ENCODE measurements around the gene STOML3.

Gene STOML3

DNA sequence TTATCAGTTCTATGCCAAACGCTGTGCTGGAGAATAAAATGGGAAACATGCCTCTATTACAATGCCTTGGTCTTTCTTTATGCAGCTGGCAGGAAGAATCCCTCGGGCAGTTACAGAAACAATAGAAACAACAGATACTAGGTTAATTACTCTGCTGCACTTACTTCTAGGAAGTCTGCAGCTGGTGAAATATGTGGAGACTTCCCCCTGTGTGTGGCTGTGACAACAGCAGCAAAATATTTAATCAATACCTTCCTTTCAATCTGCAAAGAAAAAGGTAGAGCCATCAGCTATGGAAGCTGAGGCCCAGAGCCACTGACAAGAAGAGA, 9.9 kb downstream of the STOML3 start:
- DNase-seq (ENCODE audit: low spot score) = peak; percentile 4

DNA sequence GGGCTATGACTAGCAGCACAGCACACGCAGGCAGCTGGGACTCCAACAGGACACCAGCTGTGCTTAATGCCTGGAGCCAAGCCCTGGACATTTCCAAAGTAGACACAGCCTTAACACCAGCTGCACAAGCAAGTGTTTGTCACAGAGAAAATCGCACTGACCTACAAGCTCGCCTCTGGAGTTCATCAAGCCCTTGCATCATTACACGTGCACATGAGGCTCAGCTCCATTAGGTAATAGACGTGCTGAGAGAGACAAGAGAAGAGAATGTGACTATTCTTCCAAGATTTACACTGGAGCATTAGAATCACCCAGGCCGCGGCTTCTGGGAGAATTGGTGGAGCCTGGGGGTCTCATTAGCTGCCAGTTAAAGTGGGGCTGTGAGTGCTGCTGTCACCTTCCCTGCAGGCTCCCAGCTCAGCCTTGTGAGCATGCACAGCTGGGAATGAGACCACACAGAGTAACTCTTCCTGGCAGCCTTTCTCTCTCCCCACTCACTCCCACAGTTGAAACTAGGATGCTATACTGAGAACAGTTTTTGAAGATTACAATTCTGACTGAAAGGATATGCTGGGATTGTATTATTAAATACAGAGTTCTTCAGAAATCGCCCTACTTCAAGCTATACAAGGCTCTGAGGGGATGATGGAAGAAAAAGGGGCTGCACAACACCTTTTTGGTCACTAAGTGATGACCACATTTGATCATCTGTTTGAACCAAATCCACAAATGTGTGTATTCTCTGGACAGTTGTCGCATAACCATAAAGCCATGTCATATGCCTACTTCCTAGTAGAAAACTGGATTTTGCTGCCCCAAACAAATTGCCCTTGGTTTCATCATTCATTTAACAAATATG, 10.5 kb downstream of the STOML3 start:
- DNase-seq (ENCODE audit: low spot score) = peak; percentile 38

DNA sequence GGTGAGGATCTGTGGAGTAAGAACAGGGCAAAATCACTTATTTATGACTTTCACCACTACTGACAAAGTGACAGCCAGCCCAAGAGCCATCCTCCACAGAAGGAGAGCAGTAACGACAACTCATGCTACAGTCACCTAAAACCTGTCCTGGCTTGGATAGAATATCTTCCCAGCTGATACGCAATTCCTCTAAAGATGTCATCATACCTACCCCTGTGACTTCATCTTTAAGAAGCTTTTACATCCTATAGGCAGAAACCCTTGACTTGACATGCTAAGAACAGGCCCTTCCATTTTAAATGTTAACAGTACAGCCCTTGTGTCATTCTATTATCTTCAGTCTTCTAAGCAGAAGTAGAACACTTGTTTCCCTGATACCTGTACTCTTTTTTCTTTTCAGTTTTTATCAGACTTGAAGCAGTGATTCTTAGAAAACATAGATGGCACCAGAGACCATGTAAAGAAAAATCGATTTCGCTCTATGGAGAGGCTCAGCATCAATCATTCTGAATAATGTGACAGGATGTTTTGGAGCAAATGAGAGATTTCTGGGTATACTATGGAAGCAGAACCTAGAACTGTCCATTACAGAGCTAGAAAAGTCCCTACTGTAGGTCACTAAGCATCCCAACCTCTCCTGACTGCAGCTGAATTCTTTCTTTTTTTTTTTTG, 20.1 kb downstream of the STOML3 start:
- DNase-seq (ENCODE audit: low spot score) = no peak

DNA sequence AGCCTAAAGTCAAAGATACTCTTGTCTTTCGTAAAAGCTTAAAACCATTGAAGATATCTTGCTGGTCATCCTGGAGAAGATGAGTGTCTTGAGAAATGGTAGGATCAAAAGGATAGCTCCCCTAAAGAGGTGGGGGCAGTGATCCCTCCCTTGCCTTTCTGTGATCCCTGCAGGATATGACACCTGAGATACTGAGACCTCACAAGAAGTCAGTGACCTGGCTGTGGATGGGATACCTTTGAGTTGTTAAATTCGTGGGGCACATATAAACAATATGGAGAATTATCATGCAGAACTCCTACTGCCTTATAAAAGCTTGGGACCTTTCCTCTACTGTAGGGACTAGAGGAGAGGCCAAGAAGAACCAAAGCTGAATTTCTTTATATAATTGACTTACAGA, 21.4 kb downstream of the STOML3 start:
- DNase-seq (ENCODE audit: low spot score) = no peak

DNA sequence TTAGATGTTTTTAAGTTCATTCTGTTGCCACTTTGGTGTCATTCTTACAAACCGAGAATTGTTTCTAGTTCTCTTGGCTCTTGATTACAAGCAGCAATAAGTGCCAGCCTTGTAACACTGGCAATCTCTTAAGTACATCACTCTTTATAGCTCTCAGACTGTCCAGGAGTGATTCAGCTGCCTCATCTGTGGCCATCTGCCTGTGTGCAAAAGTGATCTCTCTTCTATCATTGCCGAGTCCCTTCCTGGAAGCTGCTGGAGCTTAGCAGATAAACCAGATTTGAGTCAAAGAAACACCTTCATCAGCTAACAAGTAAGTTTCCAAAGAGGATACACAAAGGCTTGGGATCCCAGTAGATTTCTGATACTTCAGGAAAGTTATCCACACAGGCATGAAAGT, 23.2 kb downstream of the STOML3 start:
- no peak for DNase-seq (ENCODE audit: low spot score)

DNA sequence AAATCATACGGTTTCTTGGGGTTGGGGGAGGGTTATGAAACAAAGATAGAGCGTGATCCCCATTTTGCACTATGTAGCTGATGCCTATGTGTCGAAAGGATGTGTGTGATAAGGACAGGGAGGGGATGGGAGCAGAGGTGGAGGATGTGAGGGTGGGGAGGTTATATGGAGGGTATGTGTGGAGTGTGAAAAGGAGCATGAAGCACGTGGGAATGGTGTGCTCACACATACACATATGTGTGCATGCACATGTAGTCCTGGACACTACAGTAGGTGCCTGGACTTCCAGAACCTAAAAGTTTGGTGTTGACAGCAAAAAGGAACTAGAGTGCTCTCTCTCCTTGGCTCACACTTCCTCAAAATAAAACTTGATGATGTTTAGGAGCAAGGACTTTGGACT, 25.4 kb downstream of the STOML3 start:
- no peak for DNase-seq (ENCODE audit: low spot score)

DNA sequence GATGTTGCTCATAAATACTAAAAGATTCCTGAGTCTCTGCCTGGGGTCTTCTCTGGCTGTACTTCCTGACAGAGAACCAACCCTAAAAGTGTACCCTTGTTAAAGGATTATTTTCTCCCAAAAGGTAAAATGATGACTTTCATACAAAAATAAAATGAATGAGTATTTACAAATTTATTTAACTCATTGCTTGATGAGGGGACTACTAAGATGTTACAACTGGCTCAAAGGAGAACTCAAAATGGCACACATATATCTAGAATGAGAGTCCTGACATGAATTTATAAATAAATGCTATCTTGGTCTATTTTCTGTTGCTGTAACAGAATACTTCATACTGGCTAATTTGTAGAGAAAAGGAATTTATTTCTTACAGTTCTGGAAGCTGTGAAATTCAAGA, 30.5 kb downstream of the STOML3 start:
- no peak for DNase-seq (ENCODE audit: low spot score)

DNA sequence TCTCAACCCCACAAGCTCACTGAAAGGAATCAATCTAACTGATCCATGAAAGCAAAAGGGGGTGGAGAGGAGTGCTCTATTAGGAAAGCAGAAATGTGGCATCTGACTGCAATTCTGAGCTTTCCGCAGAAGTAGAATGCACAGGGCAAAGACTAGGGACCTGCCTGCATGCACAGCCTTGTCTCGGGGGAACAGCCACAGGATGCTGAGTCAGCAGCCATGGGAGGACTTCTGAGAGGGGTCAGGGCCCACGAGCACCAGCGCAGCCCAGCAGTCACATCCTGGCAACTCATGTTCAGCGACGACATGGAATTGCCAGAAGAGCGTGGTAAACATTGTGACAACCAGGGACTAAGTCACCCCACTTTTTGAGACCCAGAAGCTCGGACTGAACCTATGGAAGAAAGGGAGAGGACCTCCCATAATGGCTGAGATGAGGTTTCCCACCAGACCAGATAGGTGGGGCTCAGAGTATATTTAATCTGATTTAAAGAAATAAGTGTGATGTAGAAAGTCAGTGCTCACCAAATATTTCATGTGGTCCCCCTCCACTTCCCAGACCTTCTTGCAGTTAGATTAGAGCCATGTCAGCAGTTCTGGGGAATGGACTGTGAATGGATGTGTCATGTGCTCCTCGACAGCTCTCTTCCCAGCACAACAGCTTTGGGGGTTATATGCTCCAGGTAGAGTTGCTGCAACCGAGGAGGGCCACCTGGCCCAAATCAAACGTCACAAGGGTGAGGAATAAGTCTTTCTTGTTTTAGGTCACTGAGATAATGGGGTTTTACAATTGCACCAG, 32.6 kb downstream of the STOML3 start:
- DNase-seq (ENCODE audit: low spot score) = no peak

DNA sequence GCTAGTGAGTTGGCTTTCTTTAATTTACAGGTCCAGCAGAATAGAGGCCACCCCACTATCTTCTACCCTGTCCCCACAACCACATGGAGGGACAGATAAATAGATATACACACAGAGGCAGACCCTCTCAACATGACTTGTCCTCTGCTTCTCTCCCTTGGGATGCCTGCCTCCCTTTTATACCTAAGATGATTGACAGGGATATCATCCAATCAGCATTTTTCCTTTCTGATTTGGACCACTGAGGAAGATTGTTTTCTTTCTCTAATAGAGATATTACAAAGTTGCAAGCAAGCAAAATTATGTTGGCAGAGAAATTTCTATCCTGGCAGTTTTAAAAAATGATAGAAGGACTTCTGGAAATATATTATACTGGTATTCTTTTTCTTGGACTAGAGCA, 35.8 kb downstream of the STOML3 start:
- DNase-seq (ENCODE audit: low spot score) = no peak

DNA sequence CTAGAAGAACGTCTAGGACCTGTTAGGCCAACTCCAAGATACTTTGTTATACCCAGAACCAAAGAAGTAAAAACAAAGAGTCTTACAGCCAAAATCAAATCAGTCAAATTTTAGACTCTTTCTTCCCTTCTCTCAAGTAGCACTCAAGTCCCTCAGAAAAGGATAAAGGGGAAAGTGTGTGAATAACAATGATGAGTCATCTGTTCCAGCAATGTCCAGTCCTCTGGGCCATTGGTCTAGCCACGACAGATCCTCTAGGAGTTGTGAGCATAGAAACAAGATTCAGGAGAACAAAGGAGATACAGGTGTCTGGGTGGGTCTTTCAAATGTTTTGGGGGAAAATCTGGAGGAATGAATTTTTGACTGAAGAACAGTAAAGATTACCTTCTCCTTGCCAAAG, 36.3 kb downstream of the STOML3 start:
- DNase-seq (ENCODE audit: low spot score) = no peak

DNA sequence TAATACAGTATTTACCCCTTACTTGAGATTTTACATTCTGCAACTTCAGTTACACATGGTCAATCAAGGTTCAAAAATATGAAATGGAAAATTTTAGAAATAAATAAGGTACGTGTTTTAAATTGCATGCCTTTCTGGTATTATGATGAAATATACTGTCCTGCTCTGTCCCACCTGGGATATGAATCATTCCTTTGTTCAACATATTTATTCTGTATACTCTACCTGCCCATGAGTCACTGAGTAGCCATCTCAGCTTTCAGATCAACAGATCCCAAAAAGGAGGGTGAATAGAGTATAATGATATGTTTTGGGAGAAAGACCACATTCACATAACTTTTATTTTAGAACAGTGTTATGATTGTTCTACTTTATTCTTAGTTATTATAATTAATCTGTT, 37.8 kb downstream of the STOML3 start:
- no peak for DNase-seq (ENCODE audit: low spot score)

DNA sequence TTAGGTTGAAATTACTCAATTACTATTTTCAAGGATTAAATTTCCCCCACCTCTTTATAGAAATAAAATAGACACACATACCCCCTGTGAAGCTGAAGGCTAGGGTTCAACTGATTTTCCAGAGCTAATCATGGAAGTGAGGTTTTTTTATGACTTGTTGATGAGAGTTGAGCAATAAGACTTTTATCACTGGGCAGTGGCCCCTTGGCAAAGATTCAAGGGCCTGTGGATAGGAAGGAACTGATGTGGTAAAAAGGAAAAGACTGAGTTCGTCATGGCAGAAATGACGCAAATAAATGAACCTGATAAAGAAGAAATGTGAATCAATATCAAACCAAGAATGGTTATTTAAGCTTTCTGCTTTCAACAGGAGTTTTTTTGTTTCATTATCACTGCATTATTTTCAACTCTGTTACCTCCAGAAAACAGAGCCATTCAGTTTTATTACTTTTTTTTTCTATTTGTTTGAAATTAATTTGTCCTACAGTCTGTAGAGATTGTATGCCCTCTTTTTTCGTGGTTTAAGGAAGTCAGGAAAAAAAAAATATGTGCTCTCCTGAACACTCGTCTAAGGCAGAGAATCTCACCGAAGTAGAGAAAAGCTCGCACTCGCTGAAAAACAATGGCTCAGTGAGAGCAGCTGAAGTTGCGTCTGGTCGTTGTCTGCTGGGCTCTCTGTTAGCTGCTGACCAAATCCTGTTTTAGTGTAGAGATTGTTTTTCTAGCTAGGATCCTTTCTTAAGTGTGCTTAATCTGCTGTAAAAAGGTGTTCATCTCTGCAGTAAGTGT, 38.9 kb downstream of the STOML3 start:
- no peak for DNase-seq (ENCODE audit: low spot score)

DNA sequence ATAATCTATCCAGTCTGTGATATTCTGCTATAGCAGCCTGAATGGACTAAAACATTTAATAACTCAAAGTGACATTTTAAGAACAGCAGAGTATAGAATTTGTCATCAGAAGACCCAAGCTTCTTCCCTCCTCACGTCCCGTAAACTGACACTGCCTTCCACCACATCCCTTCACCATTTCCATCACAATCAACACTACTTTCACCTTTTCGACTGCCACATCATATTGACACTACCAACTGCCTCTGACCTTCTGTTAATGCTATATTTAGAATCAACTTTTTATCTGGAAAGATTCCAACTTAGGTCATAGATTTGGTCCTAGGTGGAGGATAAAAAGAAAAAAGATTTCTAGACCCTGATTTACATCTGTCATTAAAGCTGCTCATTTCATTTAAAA, 39.6 kb downstream of the STOML3 start:
- DNase-seq (ENCODE audit: low spot score) = no peak

DNA sequence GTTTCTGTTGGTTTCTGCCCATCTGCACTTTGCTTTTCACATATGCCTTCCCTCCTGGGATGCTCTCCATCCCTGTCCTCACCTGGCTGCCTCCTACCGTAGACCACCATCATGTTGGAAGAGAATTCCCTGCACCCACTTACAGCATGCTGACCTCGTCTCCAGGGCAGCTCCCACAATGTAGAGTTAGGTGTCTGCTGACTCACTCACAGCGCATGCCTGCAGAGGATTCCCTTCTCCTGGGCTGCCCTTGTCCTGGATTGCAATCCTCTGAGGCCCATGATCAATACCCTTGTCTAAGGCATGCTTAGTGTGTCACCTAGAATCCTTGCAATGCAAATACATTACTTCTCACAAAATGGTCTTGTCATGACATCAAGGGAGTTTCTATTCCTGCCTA, 43.6 kb downstream of the STOML3 start:
- no peak for DNase-seq (ENCODE audit: low spot score)

DNA sequence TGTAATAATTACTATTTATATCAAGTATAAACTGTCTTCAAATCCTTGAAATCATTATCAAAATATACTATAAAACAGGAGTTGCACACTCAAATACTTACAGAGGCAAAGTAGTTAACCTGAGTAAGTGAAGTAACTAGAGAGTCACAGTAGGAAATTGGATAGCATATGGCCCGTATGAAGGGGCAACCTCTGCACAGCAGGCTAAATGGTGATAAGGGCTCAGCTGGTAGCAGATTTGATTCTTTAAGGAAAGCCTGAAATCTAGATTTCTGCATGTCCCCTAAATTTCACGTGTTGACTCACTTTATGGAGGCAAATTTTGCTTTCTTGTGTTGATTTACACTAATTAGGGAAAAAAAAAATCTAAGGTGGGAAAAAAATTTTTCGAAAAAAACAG, 46.4 kb downstream of the STOML3 start:
- no peak for DNase-seq (ENCODE audit: low spot score)

DNA sequence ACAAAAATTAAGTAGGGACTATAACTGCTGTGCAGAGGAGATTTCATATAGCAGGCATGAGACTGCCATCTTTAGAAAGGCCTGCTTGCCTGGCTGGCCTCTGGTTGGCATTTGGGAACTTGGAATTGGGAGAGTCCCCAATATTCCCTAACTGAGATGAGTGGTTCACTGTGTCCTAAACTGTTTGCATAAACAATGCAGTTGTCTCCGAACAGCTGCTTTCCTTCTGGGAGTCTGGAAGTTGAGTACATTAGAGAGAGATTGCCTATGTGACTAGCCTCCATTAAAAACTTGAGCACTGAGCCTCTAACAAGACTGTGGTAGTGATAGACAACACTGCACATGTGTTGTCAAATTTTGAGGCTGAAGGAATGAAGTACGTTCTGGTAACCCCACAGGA, 47.4 kb downstream of the STOML3 start:
- no peak for DNase-seq (ENCODE audit: low spot score)

DNA sequence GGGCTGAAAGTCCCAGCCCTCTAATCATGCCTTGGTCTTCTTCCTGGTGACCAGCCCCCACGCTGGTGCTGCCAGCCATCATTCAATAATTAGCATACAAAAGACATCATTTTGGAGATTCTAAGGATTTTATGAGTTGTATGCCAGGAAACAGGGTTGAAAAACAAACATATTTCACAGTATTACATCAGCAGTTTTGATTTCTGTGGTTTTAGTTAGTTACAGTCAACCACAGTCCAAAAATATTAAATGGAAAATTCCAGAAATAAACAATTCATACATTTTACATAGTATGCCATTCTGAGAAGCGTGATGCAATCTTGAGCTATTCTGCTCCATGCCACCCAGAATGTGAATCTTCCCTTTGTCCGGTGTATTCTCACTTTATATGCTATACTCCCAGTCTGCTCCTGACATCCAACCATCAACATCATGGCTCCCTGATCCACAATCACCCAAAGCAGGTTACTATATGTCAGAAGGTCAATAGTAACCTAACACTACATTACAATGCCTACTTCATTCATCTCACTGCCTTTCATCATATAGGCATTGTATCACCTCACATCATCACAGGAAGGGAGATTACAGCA, 49.2 kb downstream of the STOML3 start:
- no peak for DNase-seq (ENCODE audit: low spot score)

DNA sequence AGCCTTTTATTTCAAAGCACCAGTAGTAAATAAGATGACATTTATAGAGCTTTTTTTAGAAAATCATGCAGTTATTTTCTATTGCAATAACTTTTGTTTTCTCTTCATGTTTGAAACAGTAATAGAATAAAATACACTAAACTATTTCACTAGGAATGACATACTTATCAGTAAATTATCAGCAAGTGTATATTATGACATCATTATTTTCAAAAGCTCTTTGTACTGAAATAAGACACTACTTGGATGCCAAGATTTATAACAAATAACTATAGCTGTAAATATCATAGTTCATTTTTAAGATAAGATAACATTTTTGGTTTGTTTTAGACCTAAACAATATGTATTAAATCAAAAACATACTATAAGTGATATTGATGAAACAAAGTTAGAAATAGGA, 56.8 kb downstream of the STOML3 start:
- no peak for DNase-seq (ENCODE audit: low spot score)

DNA sequence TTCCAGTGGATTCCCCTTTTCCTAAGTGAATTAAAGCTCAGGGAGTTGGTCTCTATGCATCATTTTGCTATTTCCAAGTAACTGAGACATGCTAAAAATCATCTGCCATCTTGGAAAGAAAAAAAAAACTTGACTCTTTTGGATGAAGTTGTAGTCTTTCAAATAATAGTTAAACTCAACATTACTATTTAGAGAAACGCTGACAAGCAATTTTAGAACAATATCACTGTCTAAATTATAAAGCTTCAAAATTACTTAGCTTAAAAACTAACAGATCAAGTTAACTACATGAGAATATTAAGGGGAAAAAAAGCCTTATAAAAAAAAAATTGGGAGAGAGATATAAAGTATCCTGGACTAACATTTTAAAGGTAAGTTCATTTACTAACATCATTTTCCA, 68.5 kb downstream of the STOML3 start:
- no peak for DNase-seq (ENCODE audit: low spot score)

DNA sequence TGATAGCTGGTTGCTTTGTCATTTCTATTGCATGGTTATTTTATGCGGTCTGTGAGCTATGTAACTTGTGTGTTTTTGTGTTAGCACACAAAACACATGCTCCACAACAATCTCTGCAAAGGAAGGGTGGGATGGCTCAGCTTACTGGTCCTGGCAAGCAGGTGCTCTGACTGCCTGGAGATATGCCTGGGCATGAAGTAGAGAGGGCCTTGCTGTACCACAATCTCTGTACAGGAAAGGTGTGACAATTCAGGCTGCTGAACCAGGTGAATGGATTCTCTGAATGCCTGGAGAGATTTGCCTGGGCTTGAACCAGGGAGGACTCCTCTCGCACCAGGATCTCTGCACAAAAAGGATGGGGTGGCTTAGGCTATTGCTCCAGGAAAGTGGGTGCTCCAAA, 69.5 kb downstream of the STOML3 start:
- no peak for DNase-seq (ENCODE audit: low spot score)

Measured in pons (tissue), 1 donor.